Measurements from ENCODE around the gene CSTPP1. TPM values are rescaled to one million over a fixed set of nuclear protein-coding genes. Genes with fewer than 3 reads are reported as not detected.

The CSTPP1 gene
- total and polyA plus RNA-seq, 2 of the 8 experiments (the other 6 are each of a cell fraction or from before 2014, with no cell fraction given) = 24.2 to 28.7 TPM

DNA sequence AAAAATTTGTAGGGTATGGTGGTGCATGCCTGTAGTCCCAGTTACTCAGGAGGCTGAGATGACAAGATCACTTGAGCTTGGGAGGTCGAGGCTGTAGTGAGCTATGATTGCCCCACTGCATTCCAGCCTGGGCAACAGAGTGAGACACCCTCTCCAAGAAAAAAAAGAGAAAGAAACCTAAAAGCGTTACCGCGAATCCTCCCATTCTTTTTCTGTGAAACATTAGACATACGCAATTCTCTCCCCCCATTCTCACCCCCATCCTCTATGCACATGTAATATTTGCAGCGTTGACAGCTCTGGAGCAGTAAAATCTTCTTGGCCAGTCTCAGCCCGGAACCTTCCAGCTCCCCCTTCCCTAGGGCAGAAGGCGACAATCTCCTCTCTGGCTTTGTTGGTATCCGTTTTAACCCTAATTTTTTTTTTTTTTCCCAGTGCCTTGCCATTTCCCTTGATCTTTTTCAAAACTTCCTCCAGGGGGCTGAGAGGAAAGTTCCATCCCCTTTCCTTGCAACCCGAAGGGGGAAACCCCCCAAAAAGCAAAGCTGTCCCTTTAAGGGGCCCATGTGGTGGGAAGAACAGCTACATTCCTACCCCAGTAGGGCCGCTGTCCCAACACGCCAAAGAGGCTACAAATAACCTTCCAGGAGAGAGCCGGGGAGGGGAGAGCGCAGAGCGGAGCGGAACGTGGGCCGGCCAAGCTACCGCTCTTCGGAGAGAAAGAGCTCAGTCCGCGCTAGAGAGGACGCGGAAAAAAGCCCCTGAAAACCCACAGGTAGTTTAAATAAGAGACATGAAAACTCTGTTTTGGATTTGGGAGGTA lies 20.1 kb upstream of the CSTPP1 start:
- POLR2A ChIA-PET (ENCODE audit: partially characterized antibody) = interaction anchor here (0.7 to 1.6 kb wide), 8 partner anchors 10 to 248 kb away, joined by 3 to 6 read pairs (median 4); partner anchors contain the start of gene CSTPP1
- Histone ChIP-seq H3K4me3 (ENCODE audit: extremely low read depth in 1 of 4, insufficient read depth in 2 of 4, low read depth in 3 of 4, low read length in 4 of 4) (peak overlapping the region; percentile 53 to 74 (median 62)), H2BK12ac (ENCODE audit: low read depth, low read length) (peak overlapping the region; percentile 71; the same call in 1 of the 2 replicates), H3K9ac (replicated peaks in 1 of 4; ENCODE audit: extremely low read depth in 1 of 4, low read depth in 3 of 4, low read length in 3 of 4) (peak overlapping the region in 2 of 4 experiments; percentile 20 to 50; a peak in 1 of 7 replicates), H2AFZ (ENCODE audit: low read length) (no peak overlapping the region), H3K79me1 (ENCODE audit: low read depth, low read length) (peaks cover 11% of the 10 kb centered on the region), H3K27me3 (replicated peaks in 1 of 4; ENCODE audit: control insufficient read depth in 3 of 4, extremely low read depth in 1 of 4, insufficient read depth in 3 of 4, low read length in 3 of 4) (peaks cover 0 to 15% (median 5%) of the 10 kb centered on the region in 4 experiments; a peak in 5 of 7 replicates), H3K4me1 (replicated peaks in 1 of 4; ENCODE audit: control insufficient read depth in 3 of 4, insufficient read depth in 4 of 4, low read length in 3 of 4) (peaks cover 18 to 26% (median 21%) of the 10 kb centered on the region in 4 experiments), H4K8ac (ENCODE audit: extremely low read depth, insufficient read depth, low read length) (no peak overlapping the region), H3K79me2 (ENCODE audit: control insufficient read depth in 1 of 2, insufficient read depth in 2 of 2, low read length in 2 of 2) (peaks cover 7 to 30% of the 10 kb centered on the region in 2 experiments), H4K5ac (ENCODE audit: insufficient read length, low read depth, low read length) (no peak overlapping the region), H3K23me2 (ENCODE audit: low read depth, low read length) (peaks cover 21% of the 10 kb centered on the region), H3K14ac (ENCODE audit: insufficient read length) (no peak overlapping the region), H3K56ac (replicated peaks; ENCODE audit: insufficient read length, low read depth, low read length) (no peak overlapping the region), H3K18ac (ENCODE audit: extremely low read depth, low read length) (peak overlapping the region; percentile 81; the same call in 1 of the 2 replicates), H2BK15ac (ENCODE audit: low read length) (0 out of 2 replicates have a peak overlapping the region, but pooled peaks have one; percentile 88), H3K4me2 (ENCODE audit: insufficient read depth in 1 of 2, low read depth in 2 of 2, low read length in 2 of 2) (peak overlapping the region; percentile 93 to 95), H3K23ac (ENCODE audit: insufficient read length) (no peak overlapping the region), H3K36me3 (ENCODE audit: control insufficient read depth in 2 of 4, insufficient read depth in 4 of 4, low read length in 3 of 4) (no peaks in the 10 kb centered on the region), H3K9me3 (ENCODE audit: insufficient read depth in 2 of 2, low read depth in 1 of 2, low read length in 1 of 2) (no peaks in the 10 kb centered on the region), H4K91ac (replicated peaks; ENCODE audit: insufficient read length, low read length) (peak overlapping the region; percentile 59), H3K4ac (replicated peaks; ENCODE audit: insufficient read length, low read depth, low read length) (no peak overlapping the region), H2BK20ac (ENCODE audit: low read length) (0 out of 2 replicates have a peak overlapping the region, but pooled peaks have one; percentile 32), H2AK5ac (ENCODE audit: low read depth, low read length) (0 out of 2 replicates have a peak overlapping the region, but pooled peaks have one; percentile 55), H4K20me1 (replicated peaks in 1 of 2; ENCODE audit: control insufficient read depth in 1 of 2, insufficient read depth in 2 of 2, low read length in 2 of 2) (peaks cover 0 to 2% of the 10 kb centered on the region in 2 experiments), H3K27ac (ENCODE audit: low read depth, low read length) (no peak overlapping the region), H2BK120ac (replicated peaks; ENCODE audit: low read depth, low read length) (no peak overlapping the region), H2BK5ac (ENCODE audit: low read depth, low read length) (no peak overlapping the region)
- peak; percentile 80 for FAIRE-seq
- WGBS, 2 experiments (ENCODE audit: extremely low coverage in 1 of 2, insufficient coverage in 1 of 2, insufficient read length in 1 of 2, insufficient replicate concordance in 2 of 2, low coverage in 1 of 2, low lambda C conversion rate in 2 of 2, missing lambda C conversion rate in 1 of 2) = 11% methylated on average over 24 of the region's 24 CpGs; no CpG with 5 or more reads in 1 of the 2 experiments
- CTCF ChIA-PET (ENCODE audit: partially characterized antibody) = interaction anchor here (0.6 to 6.6 kb wide), 23 partner anchors 10 to 593 kb away, joined by 3 to 81 read pairs (median 5); partner anchors contain the start of gene CSTPP1
- DNase-seq (ENCODE audit: low read depth in 1 of 2, low spot score in 2 of 2) = peak in 1 of 2 experiments; percentile 69
- TF ChIP-seq POU5F1 (IDR thresholded peaks at IDR 0.05; ENCODE audit: low read depth, low read length) = no peak
- no peak for TF ChIP-seq CTCF (IDR thresholded peaks at IDR 0.05; ENCODE audit: control extremely low read depth in 1 of 3, insufficient read depth in 1 of 3, low read depth in 1 of 3, low read length in 3 of 3)
- no peak for TF ChIP-seq BACH1 (IDR thresholded peaks at IDR 0.05; ENCODE audit: low read length)
- TF ChIP-seq TCF12 (IDR thresholded peaks at IDR 0.05; ENCODE audit: low read depth, low read length) = no peak
- no peak for TF ChIP-seq BRCA1 (IDR thresholded peaks at IDR 0.05; ENCODE audit: low read depth, low read length)
- TF ChIP-seq TEAD4 (IDR thresholded peaks at IDR 0.05; ENCODE audit: low read depth, low read length) = peak; percentile 86
- no peak for TF ChIP-seq RNF2 (IDR thresholded peaks at IDR 0.05; ENCODE audit: borderline replicate concordance, low read depth, low read length, missing control alignments, poor library complexity, severe bottlenecking)
